Mammary epithelial cell (primary cell): ENCODE data around the gene SLC22A17.

Source experiments
- CTCF ChIP-seq, 2 donors: IDR thresholded peaks in 1 of 2; conservative IDR thresholded peaks in 1 of 2; 2 replicates each; pipeline ENCODE4 v1.5.1; 2011 to 2012; ENCODE audit warnings: inconsistent platforms in 2 of 2, low read length in 2 of 2, mild to moderate bottlenecking in 2 of 2, control low read depth in 1 of 2, low read depth in 1 of 2; ENCODE audit not compliant: insufficient read depth in 1 of 2; ENCODE audit errors: extremely low read depth in 1 of 2
- EZH2 ChIP-seq: IDR thresholded peaks from 2 replicates; pipeline ENCODE4 v1.6.1; 2012; ENCODE audit warnings: low read length, inconsistent platforms, borderline replicate concordance

- TF ChIP-seq CTCF (conservative IDR thresholded peaks at IDR 0.05 in 1 of 2, IDR thresholded peaks at IDR 0.05 in 1 of 2; ENCODE audit: extremely low read depth in 1 of 2, insufficient read depth in 1 of 2, low read depth in 1 of 2, low read length in 2 of 2) (no peak), EZH2 (no peak)
These were observed 7.8 kb upstream of the SLC22A17 start for GRCh38 chr14:23360496-23360895.
